Measurements from ENCODE around the gene FADS2. TPM values are rescaled to one million over a fixed set of nuclear protein-coding genes. Genes with fewer than 3 reads are reported as not detected.

FADS2 gene
- total RNA-seq, 1 donor from 2014 or later: 278 TPM

DNA sequence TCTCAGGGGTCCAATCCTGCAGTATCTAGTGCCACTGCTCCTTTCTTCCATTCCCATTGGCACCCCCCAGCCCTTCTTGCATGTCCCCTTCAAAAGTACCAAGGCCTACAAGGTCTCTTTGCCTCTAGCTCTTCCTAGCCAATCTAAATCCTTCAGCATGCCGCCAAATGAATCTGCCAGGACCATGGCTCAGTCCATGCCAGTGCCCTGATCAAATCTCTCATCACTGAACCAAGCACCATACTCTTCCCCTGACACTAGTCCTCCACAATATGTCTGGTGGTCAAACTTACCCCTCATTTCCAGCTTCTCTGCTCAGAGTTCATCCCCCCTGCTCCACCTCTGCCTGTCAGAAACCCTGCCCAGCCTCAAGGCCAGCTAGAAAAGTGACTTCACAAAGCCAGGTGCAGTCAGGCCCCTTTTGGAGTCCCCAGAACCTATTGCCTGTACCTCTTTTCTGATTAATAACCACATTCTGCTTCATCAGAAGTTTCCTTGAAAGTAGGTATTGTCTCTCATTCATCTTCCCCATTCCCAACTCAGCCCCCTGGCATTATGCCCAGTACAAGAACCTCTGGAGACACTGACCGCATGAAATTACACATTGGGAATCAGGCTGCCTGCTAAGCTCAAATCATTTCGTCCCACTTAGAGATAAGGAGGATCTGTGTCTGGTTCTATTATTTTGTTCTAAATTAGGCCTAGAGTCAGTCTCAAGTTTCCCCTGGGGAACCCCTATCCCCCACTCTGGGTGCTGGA lies 24.0 kb upstream of the FADS2 start:
- intact Hi-C loops (cut with micrococcal nuclease): no loop called here
- H3K4me1 Mint-ChIP-seq: peaks cover 7% of the 10 kb centered on the region
- H3K4me3 Mint-ChIP-seq: no peak overlapping the region
- DNase-seq: no peak
- H3K27me3 Mint-ChIP-seq: no peaks in the 10 kb centered on the region
- H3K36me3 Mint-ChIP-seq (ENCODE audit: low read depth): peaks cover 76% of the 10 kb centered on the region
- H3K27ac Mint-ChIP-seq: no peak overlapping the region
- H3K9me3 Mint-ChIP-seq: no peaks in the 10 kb centered on the region

- DNase-seq: no peak
- H3K4me3 Mint-ChIP-seq: no peak overlapping the region
- intact Hi-C loops (cut with micrococcal nuclease): no loop called here
- peaks cover 76% of the 10 kb centered on the region for H3K36me3 Mint-ChIP-seq (ENCODE audit: low read depth)
- H3K27me3 Mint-ChIP-seq: no peaks in the 10 kb centered on the region
- peak overlapping the region; percentile 57 for H3K27ac Mint-ChIP-seq
- peaks cover 7% of the 10 kb centered on the region for H3K4me1 Mint-ChIP-seq
- no peaks in the 10 kb centered on the region for H3K9me3 Mint-ChIP-seq
These were observed 23.0 kb upstream of the FADS2 start for GRCh38 chr11:61805146-61805545.

DNA sequence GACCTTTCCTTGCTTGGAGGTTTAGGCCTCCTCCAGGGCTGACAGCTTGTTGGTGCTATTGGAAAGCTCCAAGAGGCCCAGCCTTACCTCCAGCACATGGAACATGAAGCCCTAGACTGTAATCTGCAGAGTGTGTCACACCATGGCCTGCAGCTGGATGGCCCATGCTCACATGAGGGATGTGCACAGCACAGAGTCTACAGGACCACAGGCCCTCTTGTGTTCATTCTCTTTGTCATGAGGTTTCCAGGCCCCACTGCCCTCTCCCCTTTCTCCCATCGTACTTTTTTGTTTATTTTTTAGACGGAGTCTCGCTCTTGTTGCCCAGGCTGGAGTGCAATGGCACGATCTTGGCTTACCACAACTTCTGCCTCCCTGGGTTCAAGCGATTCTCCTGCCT lies 21.3 kb upstream of the FADS2 start:
- intact Hi-C loops (cut with micrococcal nuclease): no loop called here
- Mint-ChIP-seq H3K9me3 (no peaks in the 10 kb centered on the region), H3K4me3 (no peak overlapping the region), H3K27me3 (no peaks in the 10 kb centered on the region), H3K27ac (no peak overlapping the region), H3K36me3 (ENCODE audit: low read depth) (peaks cover 79% of the 10 kb centered on the region), H3K4me1 (peaks cover 4% of the 10 kb centered on the region)
- DNase-seq: no peak

DNA sequence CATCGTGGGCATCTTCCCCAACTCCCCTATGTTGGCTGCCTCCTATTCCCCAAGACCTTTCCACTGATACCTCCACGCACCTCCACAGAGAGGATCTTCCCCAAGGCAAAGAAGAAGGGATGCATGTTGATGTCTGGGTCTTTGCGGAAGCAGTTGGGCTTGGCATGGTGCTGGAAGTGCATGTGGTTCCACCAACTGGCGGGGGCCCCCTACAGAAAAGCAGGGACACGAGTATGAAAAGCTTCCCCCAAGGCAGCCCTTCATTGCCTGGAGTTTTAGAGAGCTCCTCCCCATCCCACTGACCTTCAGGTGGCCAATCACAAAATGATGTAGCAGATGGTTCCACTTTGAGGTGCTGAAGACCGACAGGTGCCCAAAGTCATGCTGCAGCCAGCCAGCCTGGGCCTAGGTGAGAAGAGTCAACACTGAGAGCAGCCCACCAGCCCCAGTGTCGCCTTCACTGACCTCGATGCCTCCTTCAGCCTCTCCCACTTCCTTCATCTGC lies 17.4 kb upstream of the FADS2 start:
- H3K4me3 Mint-ChIP-seq: no peak overlapping the region
- no peak for DNase-seq
- peaks cover 13% of the 10 kb centered on the region for H3K4me1 Mint-ChIP-seq
- no peaks in the 10 kb centered on the region for H3K27me3 Mint-ChIP-seq
- H3K27ac Mint-ChIP-seq: no peak overlapping the region
- intact Hi-C loops (cut with micrococcal nuclease): no loop called here
- no peaks in the 10 kb centered on the region for H3K9me3 Mint-ChIP-seq
- H3K36me3 Mint-ChIP-seq (ENCODE audit: low read depth): peaks cover 72% of the 10 kb centered on the region

DNA sequence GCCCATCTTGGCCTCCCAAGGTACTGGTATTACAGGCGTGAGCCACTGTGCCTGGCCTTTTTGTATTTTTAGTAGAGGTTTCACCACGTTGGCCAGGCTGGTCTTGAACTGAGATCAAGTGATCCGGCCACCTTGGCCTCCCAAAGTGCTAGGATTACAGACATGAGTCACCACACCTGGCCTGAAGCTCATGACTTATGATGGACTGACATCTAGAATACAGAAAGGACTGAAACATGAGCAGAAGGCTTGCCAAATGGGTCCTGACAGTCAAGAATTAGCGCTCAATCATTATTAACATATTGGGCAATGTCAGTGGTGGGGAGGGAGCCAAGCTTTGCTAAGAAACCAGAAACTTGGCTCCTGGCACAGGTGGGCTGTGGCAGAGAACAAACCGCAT lies 16.3 kb upstream of the FADS2 start:
- Mint-ChIP-seq H3K36me3 (ENCODE audit: low read depth) (peaks cover 72% of the 10 kb centered on the region), H3K4me3 (no peak overlapping the region), H3K27ac (peak overlapping the region; percentile 11), H3K27me3 (no peaks in the 10 kb centered on the region), H3K9me3 (no peaks in the 10 kb centered on the region), H3K4me1 (peaks cover 16% of the 10 kb centered on the region)
- intact Hi-C loops (cut with micrococcal nuclease): no loop called here
- DNase-seq: no peak

GRCh38 chr11:61812736-61813411 lies 15.2 kb upstream of the FADS2 start:
- intact Hi-C loops (cut with micrococcal nuclease): no loop called here
- Mint-ChIP-seq H3K27me3 (peaks cover 1% of the 10 kb centered on the region), H3K4me3 (no peak overlapping the region), H3K4me1 (peaks cover 19% of the 10 kb centered on the region), H3K9me3 (no peaks in the 10 kb centered on the region), H3K36me3 (ENCODE audit: low read depth) (peaks cover 64% of the 10 kb centered on the region), H3K27ac (no peak overlapping the region)
- DNase-seq: no peak

DNA sequence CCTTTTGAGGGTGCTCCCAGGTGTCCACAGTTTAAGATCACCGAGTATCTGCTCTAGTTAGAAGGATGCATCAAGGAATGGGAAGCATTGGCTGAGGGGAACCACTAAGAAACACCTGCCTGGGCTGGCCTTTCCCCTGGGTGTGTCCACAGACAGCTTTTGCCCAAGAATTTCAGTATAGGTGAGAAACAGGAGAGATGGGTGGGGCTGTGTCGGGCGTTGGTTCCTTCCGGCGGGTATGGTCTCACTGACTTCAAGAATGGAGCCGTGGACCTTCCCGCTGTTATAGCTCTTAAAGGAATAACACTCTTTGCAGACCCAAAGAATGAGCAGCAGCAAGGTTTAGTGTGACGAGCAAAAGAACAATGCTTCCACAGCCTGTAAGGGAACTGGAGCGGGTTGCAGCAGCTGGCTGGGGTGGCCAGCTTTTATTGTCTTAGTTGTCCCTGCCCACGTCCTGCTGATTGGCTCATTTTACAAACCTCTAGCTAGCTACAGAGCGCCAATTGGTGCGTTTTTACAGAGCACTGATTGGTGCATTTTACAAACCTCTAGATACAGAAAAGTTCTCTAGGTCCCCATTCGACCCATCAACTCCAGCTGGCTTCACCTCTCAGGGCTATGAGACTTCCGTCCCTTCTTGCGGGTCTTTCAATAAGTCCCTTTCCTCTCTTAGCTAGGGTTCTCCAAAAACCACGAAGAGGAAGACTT lies 13.7 kb upstream of the FADS2 start:
- H3K4me3 Mint-ChIP-seq: peak overlapping the region; percentile 97
- peaks cover 55% of the 10 kb centered on the region for H3K36me3 Mint-ChIP-seq (ENCODE audit: low read depth)
- peaks cover 20% of the 10 kb centered on the region for H3K4me1 Mint-ChIP-seq
- intact Hi-C loops (cut with micrococcal nuclease): no loop called here
- peak overlapping the region; percentile 97 for H3K27ac Mint-ChIP-seq
- peaks cover 2% of the 10 kb centered on the region for H3K27me3 Mint-ChIP-seq
- DNase-seq: peak; percentile 81
- no peaks in the 10 kb centered on the region for H3K9me3 Mint-ChIP-seq

GRCh38 chr11:61814958-61815789 lies 12.9 kb upstream of the FADS2 start:
- Mint-ChIP-seq H3K4me3 (peak overlapping the region; percentile 97), H3K36me3 (ENCODE audit: low read depth) (peaks cover 47% of the 10 kb centered on the region), H3K27ac (peak overlapping the region; percentile 97), H3K9me3 (no peaks in the 10 kb centered on the region), H3K4me1 (peaks cover 20% of the 10 kb centered on the region), H3K27me3 (peaks cover 2% of the 10 kb centered on the region)
- intact Hi-C loops (cut with micrococcal nuclease): loop anchor here (1.0 kb wide), 1 partner anchor 23 kb away; the partner anchor contains the start of genes FEN1 and TMEM258
- peak; percentile 94 for DNase-seq

- H3K4me3 Mint-ChIP-seq: peak overlapping the region; percentile 97
- peak; percentile 89 for DNase-seq
- no peaks in the 10 kb centered on the region for H3K9me3 Mint-ChIP-seq
- peak overlapping the region; percentile 94 for H3K27ac Mint-ChIP-seq
- peaks cover 20% of the 10 kb centered on the region for H3K4me1 Mint-ChIP-seq
- H3K36me3 Mint-ChIP-seq (ENCODE audit: low read depth): peaks cover 41% of the 10 kb centered on the region
- intact Hi-C loops (cut with micrococcal nuclease): loop anchor here (1.0 to 2.0 kb wide), 3 partner anchors 19 to 75 kb away; partner anchors contain the start of genes FADS3, FEN1 and TMEM258
- peaks cover 2% of the 10 kb centered on the region for H3K27me3 Mint-ChIP-seq
These were observed 12.0 kb upstream of the FADS2 start for GRCh38 chr11:61815790-61816735.

DNA sequence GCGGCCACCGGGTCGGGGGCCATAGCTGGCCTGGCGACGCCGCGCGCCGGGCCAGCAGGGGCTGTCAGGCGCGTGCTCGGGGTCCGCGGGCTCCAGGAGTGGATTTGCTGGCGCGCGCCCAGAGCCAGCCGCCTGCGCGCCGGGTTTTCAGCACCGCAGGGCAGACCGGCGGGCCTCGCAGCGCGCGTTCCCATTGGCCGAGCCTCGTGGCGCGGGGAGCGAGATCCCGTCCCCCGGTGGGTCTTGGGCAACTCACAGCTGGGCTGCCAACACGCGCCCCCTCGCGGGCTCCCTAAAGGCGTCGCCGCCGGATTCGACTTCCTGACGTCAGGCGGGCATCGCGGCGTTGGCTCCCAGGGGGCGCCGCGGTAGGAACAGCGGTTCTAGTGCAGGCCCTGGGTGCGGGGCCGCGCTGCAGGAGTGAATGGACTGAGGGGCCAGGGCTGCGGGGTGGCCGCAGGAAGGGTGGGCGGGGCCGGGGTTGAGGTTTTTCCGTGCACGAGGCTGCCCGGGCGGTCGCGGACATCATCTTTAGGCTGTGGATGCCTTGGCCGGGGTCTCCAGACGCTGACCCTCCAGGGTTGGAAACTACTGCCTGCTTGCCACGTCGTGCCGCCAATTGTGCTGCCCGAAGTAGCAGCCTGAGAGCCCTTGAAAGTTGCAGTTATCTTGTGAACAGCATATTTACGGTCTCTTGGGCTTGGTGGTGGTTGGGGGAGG lies 11.2 kb upstream of the FADS2 start, which contains the start of gene FADS1:
Gene FADS1, minus strand, starts transcription at position 268 of the 720 bp plus-strand sequence. Its CDS starts 74 bp downstream, at position 194.
- peaks cover 20% of the 10 kb centered on the region for H3K4me1 Mint-ChIP-seq
- peaks cover 2% of the 10 kb centered on the region for H3K27me3 Mint-ChIP-seq
- no peaks in the 10 kb centered on the region for H3K9me3 Mint-ChIP-seq
- H3K36me3 Mint-ChIP-seq (ENCODE audit: low read depth): peaks cover 35% of the 10 kb centered on the region
- H3K4me3 Mint-ChIP-seq: peak within 1 kb of the TSS; percentile 97
- DNase-seq: peak; percentile 95
- intact Hi-C loops (cut with micrococcal nuclease): loop anchor here (1.0 to 2.0 kb wide), 3 partner anchors 10 to 74 kb away; partner anchors contain the start of gene FADS3
- peak within 1 kb of the TSS; percentile 94 for H3K27ac Mint-ChIP-seq

GRCh38 chr11:61817471-61818202 lies 10.5 kb upstream of the FADS2 start:
- Mint-ChIP-seq H3K9me3 (no peaks in the 10 kb centered on the region), H3K27me3 (peaks cover 2% of the 10 kb centered on the region), H3K4me3 (peak overlapping the region; percentile 97), H3K27ac (peak overlapping the region; percentile 34), H3K36me3 (ENCODE audit: low read depth) (peaks cover 28% of the 10 kb centered on the region), H3K4me1 (peaks cover 18% of the 10 kb centered on the region)
- intact Hi-C loops (cut with micrococcal nuclease): loop anchor here (1.0 to 2.0 kb wide), 2 partner anchors 10 to 17 kb away; no protein-coding TSS in a partner anchor
- no peak for DNase-seq

Measured in activated CD4-positive, alpha-beta T cell treated with anti-CD3 and anti-CD28 coated beads, Interleukin-2, amount 10 ng/mL, durations not matched to agents 24 days and 14 days (primary cell).